ENCODE results near the gene MCF2L.

MCF2L gene

GRCh38 chr13:113014752-113015745 lies 46.0 kb downstream of the MCF2L start:
- H3K4me3 ChIP-seq (ENCODE audit: low read depth, low read length), result no peak overlapping the region

GRCh38 chr13:113015826-113016525 lies 47.0 kb downstream of the MCF2L start:
- no peak for DNase-seq (ENCODE audit: low read depth)
- no peak for TF ChIP-seq CTCF (IDR thresholded peaks at IDR 0.05; ENCODE audit: low read depth, low read length, missing control alignments)
- no peak overlapping the region for H3K4me3 ChIP-seq (ENCODE audit: low read depth, low read length)

More at GRCh38 chr13:113014752-113015745, 46.0 kb downstream of the MCF2L start:
- no peak for TF ChIP-seq CTCF (IDR thresholded peaks at IDR 0.05; ENCODE audit: low read depth, low read length, missing control alignments)
- no peak for DNase-seq (ENCODE audit: low read depth)

- no peak overlapping the region for H3K4me3 ChIP-seq (ENCODE audit: low read depth, low read length)
- no peak for TF ChIP-seq CTCF (IDR thresholded peaks at IDR 0.05; ENCODE audit: low read depth, low read length, missing control alignments)
- DNase-seq (ENCODE audit: low read depth), result no peak
Observed at GRCh38 chr13:113016526-113017295, 47.7 kb downstream of the MCF2L start.

- no peak for TF ChIP-seq CTCF (IDR thresholded peaks at IDR 0.05; ENCODE audit: low read depth, low read length, missing control alignments)
- no peak overlapping the region for H3K4me3 ChIP-seq (ENCODE audit: low read depth, low read length)
- no peak for DNase-seq (ENCODE audit: low read depth)
Observed at GRCh38 chr13:113017506-113018215, 48.6 kb downstream of the MCF2L start.

GRCh38 chr13:113018676-113019465 lies 49.9 kb downstream of the MCF2L start:
- no peak overlapping the region for H3K4me3 ChIP-seq (ENCODE audit: low read depth, low read length)
- no peak for DNase-seq (ENCODE audit: low read depth)
- no peak for TF ChIP-seq CTCF (IDR thresholded peaks at IDR 0.05; ENCODE audit: low read depth, low read length, missing control alignments)

Measured in GM12864 (cell line).